ENCODE data around the gene CTSO.
"Not testable (repeated sequence)": the region's sequence is repeated elsewhere in the genome, so short reads cannot be mapped to it uniquely, and the experiment has no call there.

Gene CTSO

GRCh38 chr4:155904331-155904730 is 49.3 kb downstream of the CTSO start:
- no peak for DNase-seq

- DNase-seq, result no peak
Observed at GRCh38 chr4:155903453-155903852, 50.2 kb downstream of the CTSO start, which contains the start of gene TDO2. TDO2 (plus strand) TSS chr4:155903696; CDS start chr4:155903759, 63 bp downstream.

DNA sequence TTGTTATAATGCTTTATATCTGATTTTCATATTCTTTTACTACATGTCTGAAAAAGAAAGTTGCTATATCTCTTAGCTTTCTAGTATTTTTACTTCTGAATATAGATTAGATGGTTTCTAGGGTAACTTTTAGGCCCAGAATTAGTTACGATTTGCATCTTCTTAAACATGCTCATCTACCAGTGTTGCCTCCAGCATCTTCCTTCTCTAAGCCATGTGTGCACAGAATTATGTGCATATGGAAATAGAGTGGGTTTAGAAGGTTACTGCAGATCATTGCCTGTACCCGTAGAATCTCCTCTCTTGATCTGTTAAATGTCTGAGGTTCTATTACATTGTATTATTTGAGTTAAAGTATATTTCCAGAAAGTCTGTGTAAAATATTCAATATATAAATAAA is 52.7 kb downstream of the CTSO start:
- no peak for DNase-seq

DNA sequence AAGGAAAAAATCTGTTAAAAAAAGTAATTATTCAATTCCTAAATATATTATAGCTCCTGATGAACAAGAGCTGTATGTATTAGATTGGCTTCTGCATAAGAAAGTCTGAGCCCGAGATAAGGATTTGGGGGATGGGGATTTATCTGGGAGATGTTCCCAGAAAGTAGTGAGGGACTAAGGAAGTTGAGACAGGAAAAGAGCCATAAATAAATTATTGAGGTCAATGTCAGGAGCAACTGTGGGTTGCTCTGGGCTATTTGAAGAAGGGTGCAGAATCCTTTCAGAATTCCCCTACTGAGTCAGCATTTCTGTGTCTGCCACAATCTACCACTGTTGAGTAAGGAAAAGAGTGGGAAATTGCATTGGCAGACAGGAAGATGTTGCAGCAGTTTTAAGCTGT is 53.3 kb downstream of the CTSO start:
- DNase-seq, result no peak

- DNase-seq, result no peak
Observed at GRCh38 chr4:155899891-155900290, 53.8 kb downstream of the CTSO start.

DNA sequence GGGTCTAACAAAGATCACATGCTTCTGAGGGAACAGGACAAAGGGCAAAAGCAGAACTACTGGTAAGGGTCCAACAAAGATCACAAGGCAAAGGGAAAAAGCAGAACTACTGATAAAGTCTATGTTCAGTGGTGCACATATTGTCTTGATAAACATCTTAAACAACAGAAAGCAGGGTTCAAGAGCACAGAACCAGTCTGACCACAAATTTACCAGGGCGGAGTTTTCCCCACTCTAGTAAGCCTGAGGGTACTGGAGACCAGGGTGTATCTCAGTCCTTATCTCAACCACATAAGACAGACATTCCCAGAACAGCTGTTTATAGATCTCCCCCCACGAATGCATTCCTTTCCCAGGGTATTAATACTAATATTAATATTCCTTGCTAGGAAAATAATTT is 55.3 kb downstream of the CTSO start:
- DNase-seq, result not testable (repeated sequence)

DNA sequence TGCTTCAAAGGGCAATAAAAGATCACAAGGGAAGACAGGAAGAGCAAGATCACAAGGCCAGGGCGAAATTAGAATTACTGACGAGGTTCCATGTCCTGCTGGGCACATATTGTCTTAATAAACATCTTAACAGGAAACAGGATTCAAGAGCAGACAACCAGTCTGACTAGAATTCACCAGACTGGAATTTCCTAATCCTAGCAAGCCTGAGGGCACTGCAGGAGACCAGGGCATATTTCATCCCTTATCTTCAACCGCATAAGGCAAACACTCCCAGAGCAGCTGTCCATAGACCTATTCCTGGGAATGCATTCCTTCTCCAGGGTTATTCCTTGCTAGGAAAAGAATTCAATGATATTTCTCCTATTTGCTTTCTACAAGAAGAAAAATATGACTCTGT is 62.6 kb downstream of the CTSO start:
- DNase-seq, result no peak

GRCh38 chr4:155889946-155890345 is 63.7 kb downstream of the CTSO start:
- DNase-seq, result no peak

DNA sequence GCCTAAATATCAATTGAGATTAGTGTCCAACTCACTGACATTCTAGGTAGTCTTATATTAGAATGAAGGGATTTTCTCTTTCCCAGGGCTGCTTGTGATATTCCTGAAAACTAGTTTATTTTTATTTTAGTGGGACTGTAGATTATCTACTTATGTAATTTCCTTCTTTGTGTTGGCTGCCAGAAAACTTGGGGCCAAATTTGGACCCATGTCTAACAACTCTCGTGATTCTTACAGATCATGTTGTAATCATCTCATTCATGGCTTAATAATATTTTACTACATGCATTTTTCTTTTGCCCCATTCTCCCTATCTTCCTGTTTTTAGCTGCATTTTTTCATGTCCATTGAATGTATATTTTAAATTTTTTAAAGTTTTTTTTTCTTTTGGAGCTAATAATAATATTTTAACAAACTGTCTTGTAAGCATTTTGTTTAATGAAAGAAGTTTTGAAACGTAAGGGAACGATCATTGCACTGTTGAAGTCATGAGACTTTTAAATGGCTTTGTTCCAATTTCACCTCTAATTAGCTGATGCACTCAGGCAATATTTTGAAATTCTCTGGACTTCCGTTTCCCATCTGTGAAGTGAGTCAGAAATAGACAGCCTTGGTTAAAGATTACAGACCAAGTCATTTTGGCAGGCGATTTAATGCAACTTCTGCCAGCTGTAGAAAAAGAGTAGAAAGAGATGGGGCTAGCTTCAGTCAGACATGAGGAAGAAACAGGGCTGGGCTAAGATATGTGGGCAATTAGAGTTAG is 64.5 kb downstream of the CTSO start:
- no peak for DNase-seq

DNA sequence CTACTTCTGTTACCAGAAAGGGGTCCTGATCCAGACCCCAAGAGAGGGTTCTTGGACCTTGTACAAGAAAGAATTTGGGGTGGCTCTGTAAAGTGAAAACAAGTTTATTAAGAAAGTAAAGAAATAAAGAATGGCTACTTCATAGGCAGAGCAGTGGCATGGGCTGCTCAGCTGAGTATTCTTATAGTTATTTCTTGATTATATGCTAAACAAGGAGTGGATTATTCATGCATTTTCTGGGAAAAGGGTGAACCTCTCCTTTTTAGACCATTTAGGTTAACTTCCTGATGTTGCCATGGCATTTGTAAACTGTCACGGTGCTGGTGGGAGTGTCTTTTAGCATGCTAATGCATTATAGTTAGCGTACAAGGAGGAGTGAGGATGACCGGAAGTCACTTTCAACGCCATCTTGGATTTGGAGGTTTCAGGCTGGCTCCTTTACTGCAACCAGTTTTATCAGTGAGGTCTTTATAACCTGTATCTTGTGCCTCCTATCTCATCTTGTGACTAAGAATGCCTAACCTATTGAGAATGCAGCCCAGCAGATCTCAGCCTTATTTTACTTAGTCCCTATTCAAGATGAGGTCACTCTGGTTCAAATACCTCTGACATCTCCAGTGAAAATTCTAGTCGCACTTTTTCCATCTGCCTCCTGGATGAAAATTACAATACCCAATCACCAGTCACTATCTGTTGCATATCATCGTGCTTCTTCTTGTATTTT is 65.7 kb downstream of the CTSO start:
- DNase-seq, result no peak

GRCh38 chr4:155887045-155887444 is 66.6 kb downstream of the CTSO start:
- DNase-seq, result no peak

- DNase-seq, result no peak
Observed at GRCh38 chr4:155885666-155886065, 68.0 kb downstream of the CTSO start.

- DNase-seq, result no peak
Observed at GRCh38 chr4:155883895-155884294, 69.8 kb downstream of the CTSO start.

DNA sequence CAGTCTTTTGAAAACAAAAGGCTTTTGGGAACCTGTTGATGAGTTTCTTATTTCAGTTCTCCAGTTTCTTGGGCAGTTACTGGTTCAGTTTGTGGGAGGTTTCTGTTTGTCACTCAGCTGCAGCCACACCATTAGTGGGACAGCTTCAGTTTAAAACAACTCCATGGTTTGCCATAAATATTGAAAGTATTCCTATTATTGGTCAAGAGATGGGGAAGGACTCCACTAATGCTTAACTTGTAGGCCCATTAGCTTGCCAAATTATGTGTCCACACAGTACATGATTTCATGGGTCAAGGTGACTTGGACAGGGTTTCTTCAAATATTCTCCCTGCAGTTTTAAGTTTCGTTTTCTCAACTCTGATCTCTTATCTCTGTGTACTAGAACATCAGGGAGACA is 72.1 kb downstream of the CTSO start:
- no peak for DNase-seq

DNA sequence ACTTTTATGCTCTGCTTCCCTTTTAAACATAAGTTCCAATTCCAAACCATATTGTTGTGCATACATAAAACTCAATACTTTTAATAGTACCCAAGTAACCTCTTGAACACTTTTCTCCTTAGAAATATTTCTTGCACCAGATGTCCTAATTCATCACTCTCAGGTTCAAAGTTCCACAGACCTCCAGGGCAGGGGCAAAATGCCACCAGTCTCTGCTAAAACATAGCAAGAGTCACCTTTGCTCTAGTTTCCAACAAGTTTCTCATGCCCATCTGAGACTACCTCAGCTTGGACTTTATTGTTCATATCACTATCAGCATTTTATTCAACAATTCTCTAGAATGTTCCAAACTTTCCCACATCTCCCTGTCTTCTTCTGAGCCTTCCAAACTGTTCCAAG is 73.9 kb downstream of the CTSO start:
- no peak for DNase-seq

- DNase-seq, result no peak
Observed at GRCh38 chr4:155878611-155879010, 75.1 kb downstream of the CTSO start.

DNA sequence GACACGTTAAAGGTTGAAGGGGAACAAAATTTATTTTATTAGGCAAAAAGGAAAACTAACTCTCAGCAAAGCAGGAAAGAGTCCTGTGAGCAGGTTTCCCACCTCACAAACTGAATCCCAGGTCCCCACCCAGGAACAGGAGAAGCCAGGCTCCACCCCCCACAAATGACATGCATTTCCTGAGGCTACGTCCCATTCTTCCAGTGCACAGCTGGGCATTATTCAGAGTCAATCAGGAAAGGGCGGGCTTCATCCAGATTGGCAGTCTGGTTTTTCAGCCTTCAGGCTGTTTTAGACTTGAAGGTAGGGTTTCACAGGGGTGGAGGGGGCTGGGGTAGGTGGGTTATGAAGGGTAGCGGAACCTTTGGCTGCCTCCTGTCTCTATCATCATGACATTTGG is 75.7 kb downstream of the CTSO start:
- DNase-seq, result no peak

DNA sequence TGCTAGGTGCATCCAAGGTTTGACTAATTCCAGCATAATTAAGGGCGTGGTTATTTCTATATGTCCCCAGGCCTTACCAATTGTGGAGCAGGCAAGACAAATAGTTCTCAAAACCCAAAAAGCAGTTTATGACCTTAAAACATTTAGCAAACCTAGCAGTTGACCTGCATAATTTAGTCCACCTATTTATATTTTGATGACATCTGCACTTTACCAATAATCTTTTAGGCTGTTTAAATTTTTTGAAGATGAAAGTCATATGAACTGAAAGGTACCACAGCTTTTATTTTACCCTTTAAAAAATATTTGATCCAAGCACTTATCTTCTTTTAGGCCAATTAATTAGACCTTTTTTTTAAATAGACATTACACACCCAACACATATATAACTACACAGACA is 77.8 kb downstream of the CTSO start:
- DNase-seq, result no peak

All from NCI-H2171 treated with DMSO at 0.1 percent for 48 hours (cell line).